ENCODE data around the gene STX18. TPM values are rescaled to one million over a fixed set of nuclear protein-coding genes. Genes with fewer than 3 reads are reported as not detected.

The STX18 gene
- total RNA-seq, 6 experiments from 2014 or later, result 11.7 to 18.4 (median 15.8) TPM

DNA sequence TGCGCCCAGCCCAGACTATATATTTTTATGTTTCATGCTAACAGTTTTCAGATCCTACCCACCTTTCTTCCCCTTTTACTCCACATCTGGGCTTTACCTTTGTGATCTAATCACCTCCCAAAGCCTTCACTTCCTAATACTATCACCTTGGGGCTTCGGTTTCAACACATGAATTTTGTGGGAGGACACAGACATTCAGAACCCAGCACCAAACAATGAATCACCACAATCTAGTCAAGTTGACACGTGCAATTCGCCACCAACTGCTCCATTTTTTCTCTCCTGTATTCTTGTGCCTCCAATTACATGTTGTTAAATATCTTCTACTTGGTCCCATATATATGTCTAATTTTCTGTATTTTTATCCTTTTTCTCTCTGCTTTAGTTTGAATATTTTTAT lies 41.8 kb upstream of the STX18 start:
- Histone ChIP-seq H3K27ac (no peak overlapping the region), H3K4me3 (no peak overlapping the region), H3K9me3 (no peaks in the 10 kb centered on the region), H3K4me1 (no peaks in the 10 kb centered on the region), H3K36me3 (no peaks in the 10 kb centered on the region), H3K27me3 (no peaks in the 10 kb centered on the region)
- no peak for ATAC-seq
- WGBS (ENCODE audit: insufficient coverage, low coverage, low lambda C conversion rate, missing lambda C conversion rate), result 89% methylated on average over 4 of the region's 4 CpGs
- intact Hi-C loops (cut with DNase I), result no loop called here
- no peak for DNase-seq
- TF ChIP-seq, protein P1, sequence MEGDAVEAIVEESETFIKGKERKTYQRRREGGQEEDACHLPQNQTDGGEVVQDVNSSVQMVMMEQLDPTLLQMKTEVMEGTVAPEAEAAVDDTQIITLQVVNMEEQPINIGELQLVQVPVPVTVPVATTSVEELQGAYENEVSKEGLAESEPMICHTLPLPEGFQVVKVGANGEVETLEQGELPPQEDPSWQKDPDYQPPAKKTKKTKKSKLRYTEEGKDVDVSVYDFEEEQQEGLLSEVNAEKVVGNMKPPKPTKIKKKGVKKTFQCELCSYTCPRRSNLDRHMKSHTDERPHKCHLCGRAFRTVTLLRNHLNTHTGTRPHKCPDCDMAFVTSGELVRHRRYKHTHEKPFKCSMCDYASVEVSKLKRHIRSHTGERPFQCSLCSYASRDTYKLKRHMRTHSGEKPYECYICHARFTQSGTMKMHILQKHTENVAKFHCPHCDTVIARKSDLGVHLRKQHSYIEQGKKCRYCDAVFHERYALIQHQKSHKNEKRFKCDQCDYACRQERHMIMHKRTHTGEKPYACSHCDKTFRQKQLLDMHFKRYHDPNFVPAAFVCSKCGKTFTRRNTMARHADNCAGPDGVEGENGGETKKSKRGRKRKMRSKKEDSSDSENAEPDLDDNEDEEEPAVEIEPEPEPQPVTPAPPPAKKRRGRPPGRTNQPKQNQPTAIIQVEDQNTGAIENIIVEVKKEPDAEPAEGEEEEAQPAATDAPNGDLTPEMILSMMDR (IDR thresholded peaks at IDR 0.05), result no peak
- no peak for TF ChIP-seq POLR2A (IDR thresholded peaks at IDR 0.05)

DNA sequence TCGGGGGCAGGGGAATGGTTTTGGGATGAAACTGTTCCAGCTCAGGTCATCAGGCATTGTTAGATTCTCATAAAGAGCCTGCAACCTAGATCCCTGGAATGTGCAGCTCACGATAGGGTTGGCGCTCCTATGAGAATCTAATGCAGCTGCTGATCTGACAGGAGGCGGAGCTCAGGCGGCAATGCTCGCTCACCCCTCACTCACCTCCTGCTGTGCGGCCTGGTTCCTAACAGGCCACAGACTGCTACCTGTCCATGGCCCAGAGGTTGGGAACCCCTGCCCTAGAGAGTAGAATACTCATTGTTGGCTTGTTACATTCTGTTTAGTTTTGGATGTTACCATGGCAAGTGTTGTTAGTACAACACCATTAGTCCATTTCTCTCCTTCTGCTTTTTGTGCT lies 40.8 kb upstream of the STX18 start:
- DNase-seq, result no peak
- TF ChIP-seq POLR2A (IDR thresholded peaks at IDR 0.05), result no peak
- TF ChIP-seq, protein P1 (IDR thresholded peaks at IDR 0.05), result no peak
- Histone ChIP-seq H3K36me3 (no peaks in the 10 kb centered on the region), H3K4me3 (no peak overlapping the region), H3K27ac (no peak overlapping the region), H3K4me1 (no peaks in the 10 kb centered on the region), H3K27me3 (no peaks in the 10 kb centered on the region), H3K9me3 (no peaks in the 10 kb centered on the region)
- intact Hi-C loops (cut with DNase I), result no loop called here
- WGBS (ENCODE audit: insufficient coverage, low coverage, low lambda C conversion rate, missing lambda C conversion rate), result 88% methylated on average over 5 of the region's 7 CpGs
- no peak for ATAC-seq

DNA sequence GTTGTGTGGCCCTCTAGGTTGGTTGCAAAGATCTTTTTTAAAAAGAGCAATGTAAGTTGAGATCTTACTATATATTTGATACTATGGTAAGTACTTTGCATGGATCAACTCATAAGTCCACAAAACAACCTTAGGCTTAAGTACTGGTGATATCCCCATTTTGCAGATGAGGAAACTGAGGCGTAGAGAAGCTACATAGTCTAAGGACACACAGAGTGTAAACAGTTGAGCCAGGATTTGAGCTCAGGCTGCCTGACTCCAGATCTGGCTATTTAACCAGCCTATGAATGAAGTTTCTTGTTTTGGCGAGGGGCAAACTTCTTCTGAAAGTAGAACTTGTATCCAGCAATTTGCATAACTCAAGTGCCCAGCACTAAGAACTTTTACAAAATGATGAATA lies 38.6 kb upstream of the STX18 start:
- no peak for DNase-seq
- Histone ChIP-seq H3K9me3 (no peaks in the 10 kb centered on the region), H3K36me3 (no peaks in the 10 kb centered on the region), H3K4me3 (no peak overlapping the region), H3K4me1 (no peaks in the 10 kb centered on the region), H3K27ac (no peak overlapping the region), H3K27me3 (no peaks in the 10 kb centered on the region)
- no peak for ATAC-seq
- intact Hi-C loops (cut with DNase I), result no loop called here
- 79% methylated on average over 2 of the region's 2 CpGs for WGBS (ENCODE audit: insufficient coverage, low coverage, low lambda C conversion rate, missing lambda C conversion rate)
- TF ChIP-seq, protein P1 (IDR thresholded peaks at IDR 0.05), result no peak
- no peak for TF ChIP-seq POLR2A (IDR thresholded peaks at IDR 0.05)

DNA sequence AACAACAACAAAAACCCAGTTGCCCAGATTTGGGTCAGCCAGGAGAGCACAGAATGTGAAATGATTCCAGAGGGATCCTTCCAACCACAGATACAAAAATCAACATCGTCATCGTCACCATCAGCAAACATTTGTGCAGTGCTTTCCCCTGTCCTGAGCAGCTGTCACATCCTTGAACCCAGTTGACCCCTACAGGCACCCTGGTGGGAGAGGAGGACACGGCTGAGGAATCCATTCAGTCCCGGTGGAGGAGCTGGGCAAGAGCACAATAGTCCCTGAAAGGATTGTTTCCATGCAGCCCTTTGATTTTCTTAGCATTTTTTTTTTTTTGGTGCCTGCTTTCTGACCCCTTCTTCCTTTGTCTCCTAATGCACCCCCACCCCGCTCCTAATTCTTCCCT lies 37.1 kb upstream of the STX18 start:
- ATAC-seq (no peak), DNase-seq (no peak)
- no peak overlapping the region for H3K27ac ChIP-seq
- H3K36me3 ChIP-seq, result no peaks in the 10 kb centered on the region
- no peaks in the 10 kb centered on the region for H3K9me3 ChIP-seq
- no peaks in the 10 kb centered on the region for H3K27me3 ChIP-seq
- intact Hi-C loops (cut with DNase I), result no loop called here
- 40% methylated on average over 1 of the region's 5 CpGs for WGBS (ENCODE audit: insufficient coverage, low coverage, low lambda C conversion rate, missing lambda C conversion rate)
- H3K4me1 ChIP-seq, result no peaks in the 10 kb centered on the region
- TF ChIP-seq POLR2A (IDR thresholded peaks at IDR 0.05), result no peak
- TF ChIP-seq, protein P1 (IDR thresholded peaks at IDR 0.05), result no peak
- no peak overlapping the region for H3K4me3 ChIP-seq

DNA sequence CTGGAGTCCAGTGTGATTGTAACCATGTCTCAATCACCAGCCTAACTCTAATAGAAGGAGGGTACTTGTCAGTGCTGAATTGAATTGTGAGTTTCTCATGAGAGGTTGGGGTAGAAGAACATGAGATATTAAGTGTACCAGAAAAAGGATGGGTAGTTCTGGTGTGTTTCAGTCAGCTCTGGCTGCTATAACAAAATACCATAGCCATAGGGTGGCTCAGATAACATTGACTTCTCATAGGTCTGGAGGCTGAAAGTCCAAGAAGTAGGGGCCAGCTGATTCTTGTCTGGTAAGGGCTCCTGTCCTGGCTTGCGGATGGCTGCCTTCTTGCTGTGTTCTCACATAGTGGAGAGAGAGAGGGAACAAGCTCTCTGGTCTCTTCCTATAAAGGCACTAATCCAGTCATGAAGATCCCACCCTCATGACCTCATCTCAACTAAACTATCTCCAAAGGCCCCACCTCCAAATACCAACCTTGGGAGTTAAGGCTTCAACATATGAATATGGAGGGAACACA lies 35.6 kb upstream of the STX18 start:
- no peak for TF ChIP-seq POLR2A (IDR thresholded peaks at IDR 0.05)
- TF ChIP-seq, protein P1 (IDR thresholded peaks at IDR 0.05), result no peak
- no CpG with 5 or more reads among the region's 1 CpG for WGBS (ENCODE audit: insufficient coverage, low coverage, low lambda C conversion rate, missing lambda C conversion rate)

More for the DNA sequence above, 35.6 kb upstream of the STX18 start:
- DNase-seq, result no peak
- no peak overlapping the region for H3K4me3 ChIP-seq
- H3K36me3 ChIP-seq, result no peaks in the 10 kb centered on the region
- H3K27me3 ChIP-seq, result no peaks in the 10 kb centered on the region
- H3K27ac ChIP-seq, result no peak overlapping the region
- ATAC-seq, result no peak
- H3K4me1 ChIP-seq, result no peaks in the 10 kb centered on the region
- intact Hi-C loops (cut with DNase I), result no loop called here
- H3K9me3 ChIP-seq, result no peaks in the 10 kb centered on the region

Data from right lobe of liver (tissue), 6 donors.